Globus pallidus (tissue), 1 donor: ENCODE measurements around the gene DNTTIP2.
A peak's percentile ranks its signal among the peaks of the same experiment; 100 is the strongest.
"Not testable (repeated sequence)": the region's sequence is repeated elsewhere in the genome, so short reads cannot be mapped to it uniquely, and the experiment has no call there.

Experiments used
- DNase-seq: peaks from one replicate; pipeline ENCODE4 v3.0.0-alpha.2; 2015; ENCODE audit warnings: low spot score

The DNTTIP2 gene

DNA sequence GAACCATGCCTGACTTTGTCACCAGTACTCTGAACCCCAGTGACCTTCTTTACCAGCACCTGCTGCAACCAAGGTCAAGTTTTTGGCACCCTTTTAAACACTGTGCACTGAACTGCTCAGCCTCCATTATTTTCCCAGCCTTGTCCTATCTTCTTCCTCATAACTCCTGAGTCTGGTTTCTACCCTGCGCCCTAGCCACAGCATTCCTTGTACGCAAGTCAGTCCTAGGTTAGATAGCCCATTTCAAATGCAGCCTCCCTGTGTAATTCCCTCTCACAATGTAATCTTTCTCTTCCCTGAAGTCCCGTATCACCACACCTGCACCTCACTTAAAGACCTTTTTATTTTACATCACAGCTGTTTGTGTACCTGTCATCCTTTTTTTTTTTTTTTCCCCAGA is 37.2 kb downstream of the DNTTIP2 start:
- no peak for DNase-seq

DNA sequence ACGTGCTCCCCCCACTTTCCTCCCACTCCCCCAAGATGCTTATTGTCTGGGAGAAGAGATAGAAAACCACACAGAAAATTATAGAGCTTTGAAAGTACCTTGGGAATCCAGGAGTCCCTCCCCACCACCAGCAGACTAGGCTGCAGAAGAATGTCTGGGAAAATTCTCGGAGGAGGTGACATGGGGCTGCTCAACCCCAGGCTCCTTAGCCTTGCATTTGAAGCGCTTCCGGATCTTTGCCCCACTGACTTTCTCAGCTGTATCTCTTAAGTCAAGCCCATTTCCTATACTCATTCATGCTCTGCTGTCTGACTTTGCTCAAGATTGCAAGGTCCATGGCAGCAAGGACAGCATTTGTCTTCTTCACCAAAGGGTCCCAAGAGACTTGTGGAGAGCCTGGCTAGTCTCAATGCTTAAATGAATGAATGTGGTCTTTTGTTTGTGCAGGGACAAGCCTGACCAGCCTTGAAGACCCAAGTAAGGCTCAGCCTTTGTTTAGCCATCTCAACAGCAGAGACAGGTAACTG is 38.0 kb downstream of the DNTTIP2 start:
- no peak for DNase-seq

DNA sequence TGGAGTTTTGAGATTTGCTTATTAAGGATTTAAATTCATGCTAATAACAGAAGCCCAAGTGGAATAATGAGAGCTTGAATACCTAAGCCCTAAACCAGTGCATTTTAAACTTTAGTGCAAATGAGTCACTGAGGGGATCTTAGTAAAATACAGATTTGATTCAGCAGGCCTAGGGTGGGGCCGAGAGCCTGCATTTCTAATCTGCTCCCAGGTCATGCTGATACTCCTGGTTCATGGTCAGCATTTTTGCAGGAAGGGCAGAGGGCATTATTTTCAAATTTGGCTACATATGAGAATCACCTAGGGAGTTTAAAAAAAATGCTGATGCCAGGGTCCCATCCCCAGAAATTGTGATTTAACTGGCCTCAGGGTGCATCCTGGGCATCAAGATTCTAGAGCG is 39.3 kb downstream of the DNTTIP2 start:
- DNase-seq, result no peak

DNA sequence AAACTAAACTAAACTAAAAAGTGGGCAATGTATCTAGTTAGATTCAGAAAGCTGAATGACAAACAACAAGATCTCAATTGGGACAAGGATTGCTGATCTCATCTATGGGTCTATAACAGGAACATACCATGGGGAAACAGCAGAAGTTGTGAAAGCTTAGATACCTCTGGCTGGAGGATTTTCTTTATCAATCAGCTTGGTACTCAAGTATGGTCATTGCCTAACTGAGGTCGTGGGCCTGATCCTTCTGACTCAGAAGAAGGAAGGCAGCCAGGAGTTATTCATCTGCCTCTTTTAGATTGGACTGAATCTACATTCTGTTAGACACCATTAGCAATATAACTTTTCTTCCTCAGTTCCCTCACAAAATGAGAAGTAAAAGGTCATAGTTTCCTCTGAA is 39.7 kb downstream of the DNTTIP2 start:
- DNase-seq, result no peak

DNA sequence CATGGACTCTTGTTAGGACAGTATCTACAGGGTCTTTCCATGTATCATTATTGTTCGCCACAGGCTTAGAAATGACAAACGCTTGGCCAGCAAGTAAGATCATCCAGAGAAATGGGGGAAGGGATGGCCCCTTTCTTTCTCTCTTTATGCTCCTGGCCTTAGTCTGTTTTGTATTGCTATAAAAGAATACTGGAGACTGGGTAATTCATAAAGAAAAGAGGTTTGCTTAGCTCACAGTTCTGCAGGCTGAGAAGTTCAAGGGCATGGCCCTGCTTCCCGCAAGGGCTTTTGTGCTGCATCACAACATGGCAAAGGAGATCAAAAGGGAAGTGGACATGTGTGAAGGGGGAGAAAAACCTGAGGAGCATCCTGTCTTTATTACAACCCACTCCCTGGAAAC is 41.0 kb downstream of the DNTTIP2 start:
- no peak for DNase-seq

DNA sequence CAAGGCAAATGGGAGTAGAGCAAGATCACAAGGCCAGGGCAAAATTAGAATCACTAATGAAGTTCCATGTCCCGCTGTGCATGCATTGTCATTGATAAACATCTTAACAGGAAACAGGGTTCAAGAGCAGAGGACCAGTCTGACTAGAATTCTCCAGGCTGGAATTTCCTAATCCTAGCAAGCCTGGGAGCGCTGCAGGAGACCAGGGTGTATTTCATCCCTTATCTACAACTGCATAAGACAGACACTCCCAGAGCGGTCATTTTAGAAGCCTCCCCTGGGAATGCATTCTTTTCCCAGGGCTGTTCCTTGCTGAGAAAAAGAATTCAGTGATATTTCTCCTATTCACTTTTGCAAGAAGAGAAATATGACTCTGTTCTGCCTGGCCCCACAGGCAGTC is 45.7 kb downstream of the DNTTIP2 start:
- not testable (repeated sequence) for DNase-seq

DNA sequence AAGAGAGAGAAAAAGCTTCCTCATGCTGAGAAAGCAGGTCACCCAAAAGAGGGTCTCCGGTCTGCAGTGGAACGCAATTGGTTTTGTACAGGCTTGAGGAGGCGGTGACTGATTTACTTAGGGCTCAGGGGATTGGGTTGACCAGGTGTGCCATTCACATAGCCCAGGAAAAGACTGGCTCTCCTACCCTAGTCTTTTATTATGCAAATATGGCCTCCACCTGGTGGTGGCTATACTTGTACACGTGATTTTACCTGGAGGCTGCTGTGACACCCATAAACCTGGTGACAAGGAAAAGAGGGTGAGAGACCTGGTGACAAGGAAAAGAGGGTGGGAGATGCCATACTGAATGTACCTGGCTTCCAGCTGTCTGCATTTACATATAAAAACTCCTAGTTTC is 49.9 kb downstream of the DNTTIP2 start:
- no peak for DNase-seq

DNA sequence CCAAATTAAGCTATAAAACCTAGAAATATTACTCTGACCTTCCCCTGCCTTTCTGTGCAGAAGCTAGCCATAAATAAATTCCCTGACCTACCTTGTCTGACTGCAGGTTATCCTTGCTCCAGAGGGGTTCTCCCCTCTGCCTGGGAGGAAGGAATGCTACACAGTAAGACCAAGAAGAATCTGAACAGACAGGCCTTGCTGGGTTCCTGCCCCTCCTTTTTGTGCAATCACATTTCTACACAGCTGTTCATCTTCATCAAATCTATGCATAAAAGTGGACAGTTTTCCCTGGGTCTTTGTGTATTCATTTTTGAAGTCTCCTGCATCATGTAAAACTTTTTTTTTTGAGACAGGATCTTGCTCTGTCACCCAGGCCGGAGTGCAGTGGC is 50.6 kb downstream of the DNTTIP2 start:
- no peak for DNase-seq

DNA sequence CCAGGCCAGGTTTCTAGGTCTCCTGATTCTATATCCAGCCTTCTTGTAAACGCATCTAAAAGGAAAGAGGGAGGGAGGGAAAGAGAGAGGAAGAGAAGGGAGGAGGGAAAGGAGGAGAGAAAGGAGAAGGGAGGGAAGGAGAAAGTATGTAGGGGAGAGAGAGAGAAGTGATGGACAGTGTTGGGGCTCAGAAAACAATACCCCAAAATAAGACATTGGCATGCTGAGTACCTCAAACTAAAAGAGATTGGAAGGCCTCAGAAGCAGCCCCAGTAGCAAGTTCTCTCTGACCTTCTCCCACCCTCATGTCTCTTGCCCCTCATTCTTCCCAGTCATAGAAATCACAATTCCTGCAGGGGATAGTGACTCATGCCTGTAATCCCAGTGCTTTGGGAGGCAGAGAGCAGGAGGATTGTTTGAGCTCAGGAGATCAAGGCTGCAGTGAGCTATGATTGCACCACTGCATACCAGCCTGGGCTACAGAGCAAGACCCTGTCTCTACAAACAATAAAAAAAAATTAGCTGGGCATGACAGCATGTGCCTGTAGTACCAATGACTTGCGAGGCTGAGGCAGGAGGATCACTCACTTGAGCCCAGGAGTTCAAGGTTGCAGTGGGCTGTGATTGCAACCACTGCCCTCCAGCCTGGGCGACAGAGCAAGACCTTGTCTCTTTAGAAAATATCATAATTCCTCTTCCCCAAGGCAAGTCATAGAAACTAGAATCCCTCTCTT is 51.2 kb downstream of the DNTTIP2 start:
- no peak for DNase-seq

DNA sequence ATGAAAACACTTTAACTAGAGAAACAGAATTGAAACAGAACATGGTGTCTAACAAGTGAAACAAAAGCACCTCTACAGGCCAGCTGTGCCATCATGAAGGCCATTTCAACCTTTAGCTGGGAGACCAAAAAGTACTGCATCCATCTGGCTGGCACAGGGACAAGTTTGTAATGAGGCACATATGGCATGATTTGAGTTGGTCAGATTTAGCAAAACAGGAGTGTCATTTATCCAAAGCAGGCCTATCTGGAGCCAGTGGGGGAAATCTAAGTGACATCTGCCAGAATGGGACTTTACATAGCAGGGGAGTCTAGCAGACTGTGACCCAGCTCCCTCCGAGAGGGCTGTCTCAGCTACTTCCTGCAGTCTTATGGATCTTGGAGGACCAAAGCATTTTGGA is 51.9 kb downstream of the DNTTIP2 start:
- no peak for DNase-seq

DNA sequence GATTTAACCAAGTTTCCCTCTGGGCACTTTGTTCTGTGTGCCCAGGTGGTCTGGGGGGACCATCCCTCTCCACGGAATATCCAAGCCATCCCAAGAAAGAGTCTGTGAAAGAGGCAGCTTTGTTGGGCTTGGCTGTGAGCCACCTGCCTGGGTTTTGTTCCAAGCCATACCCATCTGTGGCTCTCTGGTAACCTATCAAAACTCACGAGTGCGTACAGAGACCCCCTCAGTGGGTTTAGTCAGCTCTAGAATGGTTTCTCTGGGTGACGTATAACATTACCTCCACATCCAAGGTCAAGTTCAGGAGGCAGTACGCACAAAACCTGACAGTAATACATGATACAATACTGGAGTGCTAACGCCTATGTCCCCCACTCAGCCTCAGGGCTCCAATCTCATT is 54.2 kb downstream of the DNTTIP2 start:
- no peak for DNase-seq

DNA sequence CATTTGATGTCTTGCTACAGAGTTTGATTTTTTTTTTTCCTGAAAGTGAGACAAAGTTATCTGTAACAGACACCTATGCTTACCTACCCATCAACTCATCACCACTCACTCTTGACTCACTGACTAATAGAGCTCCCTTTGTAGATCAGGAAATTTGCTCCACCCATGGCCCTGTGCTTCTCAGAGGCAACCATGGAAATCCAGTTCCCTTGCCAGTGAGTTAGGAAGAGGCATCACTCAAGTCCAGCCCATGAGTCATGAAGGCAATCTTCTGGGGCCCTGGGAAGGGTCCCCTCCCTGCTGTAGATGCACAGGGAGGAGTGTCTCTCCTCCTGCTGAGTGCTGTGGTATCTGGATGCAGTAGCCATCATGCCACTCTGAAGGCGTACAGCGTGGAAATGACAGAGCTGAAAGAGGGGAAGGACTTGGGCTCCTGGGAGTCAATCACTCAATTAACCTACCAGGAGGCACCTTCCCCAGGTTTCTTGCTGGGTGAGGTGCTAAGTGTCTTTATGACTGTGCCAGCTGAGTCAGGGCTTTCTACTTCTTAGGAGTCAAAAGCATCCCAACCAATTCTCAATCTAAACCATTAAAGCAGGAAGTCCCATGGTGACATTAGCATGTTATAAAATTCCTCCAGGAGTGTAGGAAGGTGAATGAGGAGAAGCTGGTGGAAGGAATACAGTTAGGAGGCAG is 56.1 kb downstream of the DNTTIP2 start:
- DNase-seq, result no peak

DNA sequence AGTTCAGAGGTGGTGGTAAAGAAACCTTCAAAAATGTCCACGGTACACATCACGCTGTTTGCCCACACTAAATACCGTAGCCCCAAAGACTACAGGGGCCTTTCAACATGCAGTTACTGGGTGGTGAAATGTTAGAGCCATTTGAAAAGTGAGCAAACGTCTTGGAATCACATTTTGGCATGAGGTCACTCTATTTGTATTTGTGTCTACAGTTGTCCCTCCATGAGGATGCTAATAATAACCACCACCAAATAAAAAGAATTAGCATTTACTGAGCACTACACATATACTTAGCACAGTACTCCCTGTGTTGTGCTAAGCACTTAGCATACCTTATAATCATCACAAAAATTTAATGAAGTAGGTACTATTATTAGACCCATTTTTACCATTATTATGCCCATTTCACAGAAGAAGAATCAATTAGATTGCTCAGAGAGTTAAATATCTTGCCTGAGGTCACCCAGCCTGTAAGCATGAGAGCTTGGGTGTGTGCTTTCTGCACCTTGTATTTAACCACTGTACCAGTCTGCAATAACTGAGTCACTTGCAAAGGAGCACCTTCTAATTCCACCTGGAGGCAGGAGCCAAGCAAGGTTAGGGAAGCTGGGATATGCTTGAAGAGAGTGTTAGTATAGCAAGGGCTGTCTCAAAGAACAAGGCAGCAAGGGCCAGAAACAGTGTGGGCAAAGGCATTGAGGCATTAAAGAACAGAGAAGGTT is 57.4 kb downstream of the DNTTIP2 start:
- no peak for DNase-seq

DNA sequence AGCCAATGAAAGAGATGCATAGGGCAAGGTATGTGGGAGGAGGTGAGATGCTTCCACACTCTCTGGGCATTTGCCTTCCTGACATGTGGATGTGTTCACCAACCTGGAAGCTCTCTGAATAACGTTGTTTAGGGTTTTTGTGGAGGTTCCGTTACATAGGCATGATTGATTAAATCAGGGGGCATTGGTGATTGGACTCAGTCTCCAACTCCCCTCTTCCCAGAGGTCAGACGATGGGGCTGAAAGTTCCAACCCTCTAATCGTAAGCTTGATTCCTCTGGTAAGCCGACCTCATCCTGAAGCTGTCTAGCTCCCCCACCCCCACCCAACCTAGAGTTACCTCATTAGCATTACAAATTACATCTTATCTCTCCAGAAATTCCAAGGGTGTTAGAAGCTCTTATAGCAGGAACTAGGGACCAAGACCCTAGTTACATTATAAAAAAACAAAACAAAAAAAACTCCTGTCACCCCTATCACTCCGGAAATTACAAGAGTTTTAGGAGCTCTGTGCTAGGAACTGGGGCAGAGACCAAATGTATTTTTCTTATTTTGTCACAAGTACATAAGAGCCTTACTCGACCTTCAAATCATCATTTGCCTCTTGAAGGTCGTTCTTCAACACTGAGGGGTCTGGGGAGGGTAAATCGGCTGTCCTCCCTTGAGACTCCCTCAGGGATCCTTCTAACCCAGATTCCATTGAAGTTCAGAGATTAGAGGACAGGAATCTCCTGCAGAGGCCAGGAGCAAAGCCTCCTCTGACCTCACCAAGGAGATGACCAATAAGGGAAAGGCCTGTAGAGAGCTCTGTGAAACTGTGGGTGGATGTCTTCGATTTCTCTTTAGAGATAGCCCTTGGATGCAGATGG is 58.2 kb downstream of the DNTTIP2 start:
- DNase-seq, result no peak

DNA sequence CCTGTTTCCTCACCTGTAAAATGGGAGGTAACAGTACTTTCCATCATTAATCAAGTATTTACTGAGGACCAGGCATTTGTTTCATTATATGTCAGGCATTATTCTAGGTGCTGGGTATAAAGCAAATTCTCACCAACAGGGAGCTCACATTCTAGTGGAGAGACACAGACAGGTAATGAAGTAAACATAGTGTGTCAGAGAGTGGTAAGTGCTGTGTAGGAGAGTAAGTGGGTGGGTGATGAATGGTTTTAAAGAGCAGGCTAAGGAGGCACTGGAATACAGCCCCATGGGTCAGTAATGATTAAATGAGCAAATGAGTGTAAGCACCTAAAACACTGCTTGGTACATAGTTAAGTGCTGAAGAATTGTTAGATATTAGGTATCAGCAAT is 60.4 kb downstream of the DNTTIP2 start:
- no peak for DNase-seq

DNA sequence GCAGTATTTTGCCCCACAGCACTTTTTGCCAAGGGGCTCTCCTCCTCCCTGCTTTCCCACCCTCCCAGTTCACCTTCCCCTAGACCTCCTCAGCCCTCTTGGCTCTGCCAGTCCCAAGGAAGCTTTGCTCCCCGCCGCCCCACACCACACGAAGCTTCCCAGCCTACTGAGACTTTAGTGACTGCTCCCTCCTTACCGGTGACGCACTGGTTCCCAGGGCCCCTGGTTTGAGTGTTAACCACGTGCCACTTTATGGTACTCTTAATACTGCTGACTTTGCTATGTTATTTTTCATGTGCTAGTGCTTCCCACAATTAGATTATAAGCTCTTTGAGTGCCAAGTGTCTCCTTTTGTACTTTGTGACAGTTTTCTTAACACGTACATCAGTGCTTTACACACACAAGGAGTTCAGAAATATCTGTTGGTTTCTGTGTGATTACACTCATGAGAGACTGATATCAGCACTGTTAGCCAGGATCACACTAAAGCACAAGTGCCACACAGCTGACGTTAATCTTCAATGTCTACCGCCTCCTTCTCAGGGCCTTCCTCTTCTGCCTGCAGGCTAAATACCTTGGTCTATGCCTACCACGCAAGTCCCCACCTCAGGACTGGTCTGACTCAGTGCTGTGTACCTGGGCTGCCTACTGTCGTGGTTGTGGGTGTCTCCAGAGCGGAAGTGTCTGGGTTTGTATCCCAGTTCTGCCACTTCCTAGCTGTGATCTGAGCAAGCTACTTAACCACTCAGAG is 61.0 kb downstream of the DNTTIP2 start:
- DNase-seq, result no peak

DNA sequence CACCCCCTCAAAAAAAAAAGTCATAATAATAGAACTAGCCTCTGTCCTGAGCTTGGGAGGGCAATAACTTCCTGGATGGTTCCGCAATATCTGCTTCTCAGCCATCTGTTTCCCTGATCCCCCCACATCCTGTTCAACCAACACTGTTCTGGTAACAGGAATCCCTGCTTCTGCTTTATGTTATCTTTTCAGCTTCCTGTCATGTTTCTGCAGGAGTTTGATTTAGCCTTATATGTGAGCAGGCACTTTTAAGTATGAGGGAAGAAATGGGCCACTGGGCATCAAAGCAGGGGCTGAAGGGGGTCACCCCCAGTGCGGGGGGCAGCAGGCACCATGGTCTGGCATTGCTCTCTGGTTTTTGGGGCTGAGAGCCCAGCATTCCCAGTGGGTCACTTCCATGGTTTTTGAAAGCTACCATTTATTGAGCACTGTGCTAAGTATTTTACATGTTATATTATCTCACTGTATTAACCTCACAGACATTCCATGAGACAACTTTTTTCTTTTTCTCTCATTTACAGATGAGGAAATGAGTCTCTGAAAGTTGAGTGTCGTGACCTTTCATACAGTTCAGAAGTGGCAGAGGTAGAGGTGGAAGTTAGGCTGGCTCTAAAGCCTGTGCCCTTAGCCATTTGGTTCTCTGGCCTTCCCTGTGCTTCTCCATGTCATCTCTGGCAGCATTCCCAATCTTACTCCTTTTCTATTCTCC is 61.9 kb downstream of the DNTTIP2 start:
- peak; percentile 51 for DNase-seq
